ENCODE results near the gene RBM8A.

The RBM8A gene

GRCh38 chr1:145956361-145956760, 29.1 kb upstream of the RBM8A start:
- Histone ChIP-seq H3K4me1 (ENCODE audit: control insufficient read depth, insufficient read depth, low read length, poor library complexity, severe bottlenecking) (peaks cover 18% of the 10 kb centered on the region), H3K4me3 (ENCODE audit: extremely low read depth, insufficient read depth, low read length, poor library complexity, severe bottlenecking) (peak overlapping the region; percentile 69), H3K36me3 (ENCODE audit: control insufficient read depth, insufficient read depth, low read length) (peaks cover 27% of the 10 kb centered on the region), H3K27ac (ENCODE audit: low read depth, low read length, severe bottlenecking) (no peak overlapping the region), H3K9me3 (ENCODE audit: control insufficient read depth, low read length) (no peaks in the 10 kb centered on the region)

- Histone ChIP-seq H3K27ac (ENCODE audit: low read depth, low read length, severe bottlenecking) (no peak overlapping the region), H3K36me3 (ENCODE audit: control insufficient read depth, insufficient read depth, low read length) (peaks cover 28% of the 10 kb centered on the region), H3K4me1 (ENCODE audit: control insufficient read depth, insufficient read depth, low read length, poor library complexity, severe bottlenecking) (peaks cover 18% of the 10 kb centered on the region), H3K4me3 (ENCODE audit: extremely low read depth, insufficient read depth, low read length, poor library complexity, severe bottlenecking) (peak overlapping the region; percentile 69), H3K9me3 (ENCODE audit: control insufficient read depth, low read length) (no peaks in the 10 kb centered on the region)
- no CpG with 5 or more reads among the region's 2 CpGs for WGBS, 2 experiments (ENCODE audit: insufficient coverage in 2 of 2)
Observed at GRCh38 chr1:145955436-145955835, 28.2 kb upstream of the RBM8A start.

- Histone ChIP-seq H3K4me3 (ENCODE audit: extremely low read depth, insufficient read depth, low read length, poor library complexity, severe bottlenecking) (no peak overlapping the region), H3K4me1 (ENCODE audit: control insufficient read depth, insufficient read depth, low read length, poor library complexity, severe bottlenecking) (peaks cover 18% of the 10 kb centered on the region), H3K9me3 (ENCODE audit: control insufficient read depth, low read length) (no peaks in the 10 kb centered on the region), H3K36me3 (ENCODE audit: control insufficient read depth, insufficient read depth, low read length) (peaks cover 41% of the 10 kb centered on the region), H3K27ac (ENCODE audit: low read depth, low read length, severe bottlenecking) (no peak overlapping the region)
- 95 to 98% methylated on average over 4 to 6 of the region's 6 CpGs for WGBS, 2 experiments (ENCODE audit: insufficient coverage in 2 of 2)
Observed at GRCh38 chr1:145953861-145954260, 26.6 kb upstream of the RBM8A start.

- Histone ChIP-seq H3K4me3 (ENCODE audit: extremely low read depth, insufficient read depth, low read length, poor library complexity, severe bottlenecking) (no peak overlapping the region), H3K27ac (ENCODE audit: low read depth, low read length, severe bottlenecking) (no peak overlapping the region), H3K4me1 (ENCODE audit: control insufficient read depth, insufficient read depth, low read length, poor library complexity, severe bottlenecking) (peaks cover 11% of the 10 kb centered on the region), H3K9me3 (ENCODE audit: control insufficient read depth, low read length) (no peaks in the 10 kb centered on the region), H3K36me3 (ENCODE audit: control insufficient read depth, insufficient read depth, low read length) (peaks cover 50% of the 10 kb centered on the region)
- WGBS, 2 experiments (ENCODE audit: insufficient coverage in 2 of 2) = 100% methylated on average over 2 of the region's 3 CpGs
Observed at GRCh38 chr1:145952903-145953302, 25.6 kb upstream of the RBM8A start.

- Histone ChIP-seq H3K4me1 (ENCODE audit: control insufficient read depth, insufficient read depth, low read length, poor library complexity, severe bottlenecking) (peaks cover 11% of the 10 kb centered on the region), H3K9me3 (ENCODE audit: control insufficient read depth, low read length) (no peaks in the 10 kb centered on the region), H3K36me3 (ENCODE audit: control insufficient read depth, insufficient read depth, low read length) (peaks cover 63% of the 10 kb centered on the region), H3K4me3 (ENCODE audit: extremely low read depth, insufficient read depth, low read length, poor library complexity, severe bottlenecking) (no peak overlapping the region), H3K27ac (ENCODE audit: low read depth, low read length, severe bottlenecking) (no peak overlapping the region)
- 44 to 100% methylated on average over 1 of the region's 1 CpG for WGBS, 2 experiments (ENCODE audit: insufficient coverage in 2 of 2)
Observed at GRCh38 chr1:145951526-145951925, 24.2 kb upstream of the RBM8A start.

- no peaks in the 10 kb centered on the region for H3K4me1 ChIP-seq (ENCODE audit: control insufficient read depth, insufficient read depth, low read length, poor library complexity, severe bottlenecking)
- WGBS, 2 experiments (ENCODE audit: insufficient coverage in 2 of 2) = 98 to 100% methylated on average over 4 of the region's 4 CpGs
Observed at GRCh38 chr1:145949219-145949618, 21.9 kb upstream of the RBM8A start.

GRCh38 chr1:145947551-145947950, 20.3 kb upstream of the RBM8A start:
- Histone ChIP-seq H3K4me1 (ENCODE audit: control insufficient read depth, insufficient read depth, low read length, poor library complexity, severe bottlenecking) (no peaks in the 10 kb centered on the region), H3K36me3 (ENCODE audit: control insufficient read depth, insufficient read depth, low read length) (peaks cover 68% of the 10 kb centered on the region), H3K27ac (ENCODE audit: low read depth, low read length, severe bottlenecking) (no peak overlapping the region), H3K4me3 (ENCODE audit: extremely low read depth, insufficient read depth, low read length, poor library complexity, severe bottlenecking) (no peak overlapping the region), H3K9me3 (ENCODE audit: control insufficient read depth, low read length) (no peaks in the 10 kb centered on the region)
- WGBS, 2 experiments (ENCODE audit: insufficient coverage in 2 of 2) = 54 to 64% methylated on average over 2 of the region's 4 CpGs

More at GRCh38 chr1:145949219-145949618, 21.9 kb upstream of the RBM8A start:
- Histone ChIP-seq H3K27ac (ENCODE audit: low read depth, low read length, severe bottlenecking) (no peak overlapping the region), H3K4me3 (ENCODE audit: extremely low read depth, insufficient read depth, low read length, poor library complexity, severe bottlenecking) (no peak overlapping the region), H3K9me3 (ENCODE audit: control insufficient read depth, low read length) (no peaks in the 10 kb centered on the region), H3K36me3 (ENCODE audit: control insufficient read depth, insufficient read depth, low read length) (peaks cover 66% of the 10 kb centered on the region)

GRCh38 chr1:145946477-145946986, 19.2 kb upstream of the RBM8A start:
- Histone ChIP-seq H3K4me1 (ENCODE audit: control insufficient read depth, insufficient read depth, low read length, poor library complexity, severe bottlenecking) (no peaks in the 10 kb centered on the region), H3K36me3 (ENCODE audit: control insufficient read depth, insufficient read depth, low read length) (peaks cover 67% of the 10 kb centered on the region), H3K9me3 (ENCODE audit: control insufficient read depth, low read length) (no peaks in the 10 kb centered on the region), H3K27ac (ENCODE audit: low read depth, low read length, severe bottlenecking) (no peak overlapping the region), H3K4me3 (ENCODE audit: extremely low read depth, insufficient read depth, low read length, poor library complexity, severe bottlenecking) (no peak overlapping the region)
- 87 to 100% methylated on average over 2 to 3 of the region's 4 CpGs for WGBS, 2 experiments (ENCODE audit: insufficient coverage in 2 of 2)

- no peak overlapping the region for H3K27ac ChIP-seq (ENCODE audit: low read depth, low read length, severe bottlenecking)
- no peaks in the 10 kb centered on the region for H3K4me1 ChIP-seq (ENCODE audit: control insufficient read depth, insufficient read depth, low read length, poor library complexity, severe bottlenecking)
- 80 to 91% methylated on average over 1 to 3 of the region's 3 CpGs for WGBS, 2 experiments (ENCODE audit: insufficient coverage in 2 of 2)
- H3K36me3 ChIP-seq (ENCODE audit: control insufficient read depth, insufficient read depth, low read length) = peaks cover 77% of the 10 kb centered on the region
- H3K9me3 ChIP-seq (ENCODE audit: control insufficient read depth, low read length) = no peaks in the 10 kb centered on the region
- H3K4me3 ChIP-seq (ENCODE audit: extremely low read depth, insufficient read depth, low read length, poor library complexity, severe bottlenecking) = no peak overlapping the region
Observed at GRCh38 chr1:145944532-145944931, 17.2 kb upstream of the RBM8A start.

GRCh38 chr1:145942871-145943270, 15.6 kb upstream of the RBM8A start:
- Histone ChIP-seq H3K27ac (ENCODE audit: low read depth, low read length, severe bottlenecking) (no peak overlapping the region), H3K36me3 (ENCODE audit: control insufficient read depth, insufficient read depth, low read length) (peaks cover 66% of the 10 kb centered on the region), H3K9me3 (ENCODE audit: control insufficient read depth, low read length) (no peaks in the 10 kb centered on the region), H3K4me3 (ENCODE audit: extremely low read depth, insufficient read depth, low read length, poor library complexity, severe bottlenecking) (no peak overlapping the region), H3K4me1 (ENCODE audit: control insufficient read depth, insufficient read depth, low read length, poor library complexity, severe bottlenecking) (no peaks in the 10 kb centered on the region)
- 87 to 97% methylated on average over 5 to 6 of the region's 6 CpGs for WGBS, 2 experiments (ENCODE audit: insufficient coverage in 2 of 2)

- WGBS, 2 experiments (ENCODE audit: insufficient coverage in 2 of 2) = 94 to 100% methylated on average over 3 to 4 of the region's 4 CpGs
- Histone ChIP-seq H3K36me3 (ENCODE audit: control insufficient read depth, insufficient read depth, low read length) (peaks cover 65% of the 10 kb centered on the region), H3K4me1 (ENCODE audit: control insufficient read depth, insufficient read depth, low read length, poor library complexity, severe bottlenecking) (no peaks in the 10 kb centered on the region), H3K4me3 (ENCODE audit: extremely low read depth, insufficient read depth, low read length, poor library complexity, severe bottlenecking) (no peak overlapping the region), H3K27ac (ENCODE audit: low read depth, low read length, severe bottlenecking) (no peak overlapping the region), H3K9me3 (ENCODE audit: control insufficient read depth, low read length) (no peaks in the 10 kb centered on the region)
Observed at GRCh38 chr1:145942405-145942804, 15.1 kb upstream of the RBM8A start.
